CMK (cell line): ENCODE measurements around the gene GFI1.
A peak's percentile ranks its signal among the peaks of the same experiment; 100 is the strongest.
"Not testable (repeated sequence)": the region's sequence is repeated elsewhere in the genome, so short reads cannot be mapped to it uniquely, and the experiment has no call there.

ENCODE experiments used
- DNase-seq: peaks from one replicate; pipeline ENCODE4 v3.0.0-alpha.2; 2010; ENCODE audit warnings: low read depth

GFI1 gene

DNA sequence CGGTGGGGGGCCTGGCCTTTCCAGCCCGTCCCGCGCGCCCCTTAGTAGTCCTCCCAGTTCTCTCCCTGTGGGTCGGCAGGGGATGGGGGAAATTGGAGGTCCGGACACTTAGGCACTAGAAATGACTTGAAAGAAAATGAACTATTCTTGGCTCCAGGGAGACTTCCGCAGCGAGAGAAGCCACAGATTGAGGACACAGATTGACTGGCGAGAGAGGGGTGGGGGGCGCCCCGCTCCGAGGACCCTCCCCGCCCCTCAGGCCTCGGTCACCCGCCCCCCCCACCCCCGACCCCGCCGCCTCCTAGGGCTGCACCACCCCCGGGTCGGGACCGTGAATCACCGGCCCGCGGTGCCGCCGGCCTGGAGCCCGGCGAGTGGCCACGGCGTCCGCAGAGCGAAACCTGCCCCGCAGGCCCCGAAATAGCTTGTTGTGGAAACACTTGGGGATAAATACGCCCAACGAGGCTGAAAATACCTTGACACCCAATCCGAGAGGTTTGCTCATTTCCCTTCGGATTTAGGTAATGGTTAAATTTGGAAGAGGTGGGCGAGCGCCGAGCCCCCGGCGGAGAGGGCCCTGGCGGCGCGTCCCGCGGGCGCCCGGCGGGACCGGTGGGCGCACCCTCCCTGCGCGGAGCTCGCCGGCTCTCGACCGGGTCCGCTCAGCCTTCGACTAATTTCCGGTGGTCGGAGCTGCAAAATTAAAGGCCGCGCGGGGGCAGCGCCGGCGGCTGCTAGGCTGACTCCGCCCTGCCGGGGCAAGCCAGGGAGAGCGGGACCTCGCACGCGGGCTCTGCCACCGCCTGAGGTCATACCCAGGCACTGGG lies at the start of gene GFI1:
Gene GFI1, minus strand, starts transcription at position 675 of the 827 bp plus-strand sequence. CDS start 3,438 bp downstream, outside the sequence.
- DNase-seq = peak; percentile 39

DNA sequence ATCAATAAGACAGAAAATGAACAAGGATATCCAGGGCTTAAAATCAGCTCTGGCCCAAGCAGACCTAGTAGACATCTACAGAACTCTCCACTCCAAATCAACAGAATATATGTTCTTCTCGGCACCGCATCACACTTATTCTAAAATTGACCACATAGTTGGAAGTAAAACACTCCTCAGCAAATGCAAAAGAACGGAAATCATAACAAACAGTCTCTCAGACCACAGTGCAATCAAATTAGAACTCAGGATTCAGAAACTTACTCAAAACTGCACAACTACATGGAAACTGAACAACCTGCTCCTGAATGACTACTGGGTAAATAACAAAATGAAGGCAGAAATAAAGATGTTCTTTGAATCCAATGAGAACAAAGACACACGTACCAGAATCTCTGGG lies 45.6 kb upstream of the GFI1 start:
- not testable (repeated sequence) for DNase-seq

DNA sequence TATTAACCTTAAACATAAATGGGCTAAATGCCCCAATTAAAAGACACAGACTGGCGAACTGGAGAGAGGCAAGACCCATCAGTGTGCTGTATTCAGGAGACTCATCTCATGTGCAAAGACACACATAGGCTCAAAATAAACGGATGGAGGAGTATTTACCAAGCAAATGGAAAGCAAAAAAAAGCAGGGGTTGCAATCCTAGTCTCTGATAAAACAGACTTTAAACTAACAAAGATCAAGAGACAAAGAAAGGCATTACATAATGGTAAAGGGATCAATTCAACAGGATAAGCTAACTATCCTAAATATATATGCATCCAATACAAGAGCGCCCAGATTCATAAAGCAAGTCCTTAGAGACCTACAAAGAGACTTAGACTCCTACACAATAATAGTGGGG lies 45.2 kb upstream of the GFI1 start:
- not testable (repeated sequence) for DNase-seq

- no peak for DNase-seq
These were observed 40.9 kb upstream of the GFI1 start for GRCh38 chr1:92527670-92528069.

DNA sequence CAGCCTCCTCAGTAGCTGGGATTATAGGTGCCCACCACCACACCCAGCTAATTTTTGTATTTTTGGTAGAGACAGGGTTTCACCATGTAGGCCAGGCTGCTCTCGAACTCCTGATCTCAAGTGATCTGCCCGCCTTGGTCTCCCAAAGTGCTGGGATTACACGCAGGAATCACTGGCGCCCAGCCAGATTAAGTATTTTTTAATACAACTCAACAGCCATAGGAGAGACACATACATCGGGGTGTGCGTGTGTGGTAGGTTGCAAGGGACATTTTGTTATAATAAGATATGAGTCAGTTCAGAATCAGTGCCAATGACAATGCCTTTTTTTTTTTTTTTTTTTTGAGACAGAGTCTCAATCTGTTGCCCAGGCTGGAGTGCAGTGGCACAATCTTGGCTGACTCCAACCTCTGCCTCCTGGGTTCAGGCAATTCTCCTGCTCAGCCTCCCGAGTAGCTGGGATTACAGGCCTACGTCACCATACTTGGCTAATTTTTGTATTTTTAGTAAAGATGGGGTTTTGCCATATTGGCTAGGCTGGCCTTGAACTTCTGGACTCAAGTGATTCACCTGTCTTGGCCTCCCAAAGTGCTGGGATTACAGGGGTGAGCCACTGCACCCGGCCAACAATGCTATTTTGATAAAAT lies 38.3 kb upstream of the GFI1 start:
- not testable (repeated sequence) for DNase-seq

GRCh38 chr1:92519043-92519442 lies 32.3 kb upstream of the GFI1 start:
- no peak for DNase-seq

- no peak for DNase-seq
These were observed 29.8 kb upstream of the GFI1 start for GRCh38 chr1:92516574-92516973.

GRCh38 chr1:92515796-92516201 lies 29.1 kb upstream of the GFI1 start:
- no peak for DNase-seq

DNA sequence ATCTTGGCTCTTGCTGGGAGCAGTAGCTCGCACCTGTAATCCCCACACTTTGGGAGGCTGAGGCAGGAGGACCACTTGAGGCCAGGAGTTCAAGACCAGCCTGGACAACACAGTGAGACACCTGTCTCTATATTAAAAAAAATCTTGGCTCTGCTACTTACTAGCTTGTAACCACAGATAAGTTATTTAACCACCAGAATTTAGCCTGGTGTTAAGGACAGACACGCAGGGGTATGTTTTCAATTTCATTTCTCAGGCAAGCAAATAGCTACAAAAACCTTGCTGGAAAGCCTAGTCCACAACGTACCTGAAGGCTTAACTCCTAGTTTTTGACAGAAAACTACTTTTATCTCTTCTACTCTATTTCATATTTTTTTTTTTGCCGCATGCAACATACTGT lies 24.8 kb upstream of the GFI1 start:
- no peak for DNase-seq

- no peak for DNase-seq
These were observed 22.9 kb upstream of the GFI1 start for GRCh38 chr1:92509619-92510018.

GRCh38 chr1:92505015-92505692 lies 18.4 kb upstream of the GFI1 start:
- DNase-seq = no peak

DNA sequence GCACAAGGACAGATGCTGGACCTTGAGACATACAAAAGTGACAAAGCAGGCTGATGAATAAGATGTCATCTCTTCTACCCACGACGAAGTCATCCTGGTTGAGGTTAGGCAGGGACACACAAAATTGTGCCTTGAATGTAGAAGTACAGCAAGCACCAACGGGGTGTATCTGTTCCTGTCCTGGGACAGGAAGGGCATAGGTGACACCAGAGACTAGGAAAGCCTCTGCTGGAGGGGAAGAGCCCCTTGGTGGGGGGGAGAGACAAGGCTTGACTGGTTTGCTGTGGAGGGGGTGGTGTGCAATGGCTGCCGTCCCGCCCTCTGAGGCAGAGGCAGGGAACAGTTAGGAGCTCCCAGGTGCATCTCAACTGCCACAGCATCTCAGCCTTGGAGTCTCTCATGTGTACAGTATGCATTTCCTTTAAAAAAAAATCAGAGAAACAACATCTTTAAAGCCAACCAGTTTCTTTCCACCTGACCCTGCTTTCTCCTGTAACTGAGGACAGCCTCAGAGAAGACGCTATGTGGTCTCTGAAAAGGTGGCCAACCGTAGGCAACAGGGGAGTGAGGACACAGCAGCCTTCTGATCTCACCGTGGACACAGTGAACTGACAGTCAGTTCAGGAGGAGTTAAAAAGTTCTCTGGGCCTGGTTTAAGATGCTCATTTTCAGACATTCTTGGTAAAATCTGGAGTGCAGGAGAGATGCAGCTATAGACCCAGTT lies 17.7 kb upstream of the GFI1 start:
- DNase-seq = no peak

DNA sequence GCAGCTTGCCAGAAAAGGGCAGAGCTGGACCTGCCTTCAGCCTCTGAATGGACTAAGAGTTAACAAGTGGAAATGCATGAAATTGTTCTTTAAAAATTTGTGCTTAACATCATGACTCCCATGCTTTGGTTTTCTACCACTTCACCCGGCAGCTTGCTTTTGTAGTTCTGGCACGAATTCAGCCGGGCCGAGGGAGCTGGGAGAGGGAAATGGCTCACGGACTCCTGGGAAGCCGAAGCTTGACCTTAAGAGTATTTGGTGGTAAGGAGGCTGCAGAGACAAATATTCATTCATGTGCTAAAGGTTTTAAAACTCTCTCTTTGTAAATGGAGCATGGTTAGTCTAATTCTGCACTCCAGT lies 17.2 kb upstream of the GFI1 start:
- no peak for DNase-seq

DNA sequence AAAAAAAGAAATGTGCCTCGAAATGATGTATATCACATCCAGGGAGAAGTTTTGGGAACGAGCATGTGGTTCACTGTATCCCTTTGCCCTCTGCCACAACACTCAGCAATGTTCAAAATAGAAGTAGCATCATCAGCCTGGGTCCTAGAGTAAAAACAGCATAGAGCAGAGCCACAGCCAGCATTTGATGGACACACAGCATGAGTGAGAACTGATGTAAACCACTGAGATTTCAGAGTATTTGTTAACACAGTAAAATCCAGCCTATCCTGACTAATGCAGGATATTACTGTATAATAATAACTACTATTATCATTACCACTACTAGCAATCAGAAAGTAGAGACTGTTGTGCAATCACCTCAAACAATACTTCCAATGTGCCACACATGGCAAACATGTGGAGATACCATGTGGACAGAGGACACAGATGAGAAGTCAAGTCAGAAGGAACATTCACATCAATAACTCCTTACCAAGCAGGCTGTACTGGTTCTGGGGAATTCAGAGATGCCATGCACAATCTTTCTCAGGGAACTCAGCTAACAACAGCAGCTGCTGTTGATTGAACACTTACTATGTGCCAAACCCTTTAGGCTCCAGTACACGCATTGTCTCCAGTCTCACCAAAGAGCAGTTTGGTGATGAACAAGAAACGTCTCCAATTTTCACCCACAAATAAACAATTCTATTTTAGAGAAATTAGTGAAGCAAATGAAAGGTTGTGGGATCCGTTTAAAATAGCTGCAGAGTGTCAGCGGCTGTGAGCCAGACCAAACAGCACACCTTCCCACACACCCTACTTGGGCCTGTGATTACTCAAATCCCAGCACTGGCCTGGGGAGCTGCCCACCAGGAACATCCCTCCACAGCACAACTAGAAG lies 16.6 kb upstream of the GFI1 start:
- no peak for DNase-seq

- no peak for DNase-seq
These were observed 15.5 kb upstream of the GFI1 start for GRCh38 chr1:92502247-92502646.

DNA sequence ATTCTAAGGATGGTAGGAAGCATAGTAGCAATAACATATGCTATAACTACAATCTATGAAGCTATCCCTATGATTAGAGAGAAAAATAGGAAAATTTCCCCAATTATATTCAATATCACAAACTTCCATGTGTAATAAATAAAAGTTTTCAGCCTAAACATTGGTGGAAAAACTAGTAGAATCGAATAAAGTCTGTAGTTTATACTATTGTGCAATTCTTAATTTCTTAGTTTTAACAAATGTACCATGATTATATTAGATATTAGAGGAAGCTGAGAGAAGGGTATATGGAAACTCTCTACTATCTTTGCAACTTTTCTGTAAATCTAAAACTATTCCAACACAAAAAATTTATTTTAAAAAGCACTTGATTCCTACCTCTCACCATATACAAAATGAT lies 13.8 kb upstream of the GFI1 start:
- no peak for DNase-seq

- no peak for DNase-seq
These were observed 8.8 kb upstream of the GFI1 start for GRCh38 chr1:92495392-92496063.

DNA sequence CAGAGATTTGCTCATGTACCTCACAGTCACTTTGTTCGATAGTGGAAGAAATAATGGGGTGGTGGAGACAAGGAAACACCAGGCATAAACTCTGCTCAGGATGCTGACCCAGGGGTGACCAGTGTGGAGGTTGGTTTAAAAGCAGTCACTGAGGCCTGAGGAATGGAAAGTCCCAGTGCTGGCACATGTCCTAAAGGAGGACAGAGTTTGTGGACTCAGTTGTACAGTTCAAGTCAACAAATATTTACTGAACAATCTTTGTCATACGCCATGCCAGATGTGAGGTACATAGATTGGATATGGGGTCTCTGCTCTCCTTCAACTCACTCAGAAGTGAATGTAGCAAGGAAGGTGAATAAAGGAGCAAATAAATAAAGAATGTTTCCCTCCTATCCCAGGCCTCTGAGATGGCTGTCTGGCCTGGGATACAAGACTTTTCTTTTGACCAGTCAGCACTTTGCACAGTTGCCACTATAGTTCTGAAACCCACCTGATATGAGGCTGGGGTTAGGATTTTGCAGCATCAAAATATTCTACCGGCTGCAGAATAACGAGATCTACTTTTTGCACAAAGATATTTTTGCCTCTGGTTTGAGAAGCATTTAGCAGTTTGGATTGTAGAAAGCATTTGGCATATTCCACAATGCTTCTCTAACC lies 7.9 kb upstream of the GFI1 start:
- DNase-seq = no peak

GRCh38 chr1:92493139-92493538 lies 6.4 kb upstream of the GFI1 start:
- DNase-seq = no peak

DNA sequence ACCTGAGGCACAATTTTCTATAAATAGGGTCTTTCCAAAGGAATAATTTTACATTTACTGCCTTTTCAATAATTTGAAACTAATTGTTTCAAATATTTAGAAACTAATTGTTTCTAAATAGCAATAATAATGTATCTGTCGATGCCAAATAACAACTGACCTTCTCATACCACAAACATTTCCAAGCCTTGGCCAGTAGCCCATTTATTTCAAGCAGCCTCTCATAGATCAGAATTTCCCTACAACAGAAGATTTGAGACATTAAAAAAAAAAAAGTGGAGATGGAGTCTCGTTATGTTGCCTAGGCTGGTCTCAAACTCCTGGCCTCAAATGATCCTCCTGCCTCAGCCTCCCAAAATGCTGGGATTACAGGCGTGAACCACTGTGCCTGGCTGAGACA lies 2.1 kb upstream of the GFI1 start:
- no peak for DNase-seq
